GM21723 (cell line): Measurements from ENCODE around the gene TCHH.

ENCODE experiments used
- ATAC-seq: cut with Tn5 transposase; IDR thresholded peaks from one replicate; pipeline ENCODE4 v1.9.1; 2021; ENCODE audit warnings: mild to moderate bottlenecking, moderate library complexity; ENCODE audit not compliant: unreplicated experiment

Gene TCHH

GRCh38 chr1:152067150-152067549 lies 48.1 kb downstream of the TCHH start:
- ATAC-seq = no peak

DNA sequence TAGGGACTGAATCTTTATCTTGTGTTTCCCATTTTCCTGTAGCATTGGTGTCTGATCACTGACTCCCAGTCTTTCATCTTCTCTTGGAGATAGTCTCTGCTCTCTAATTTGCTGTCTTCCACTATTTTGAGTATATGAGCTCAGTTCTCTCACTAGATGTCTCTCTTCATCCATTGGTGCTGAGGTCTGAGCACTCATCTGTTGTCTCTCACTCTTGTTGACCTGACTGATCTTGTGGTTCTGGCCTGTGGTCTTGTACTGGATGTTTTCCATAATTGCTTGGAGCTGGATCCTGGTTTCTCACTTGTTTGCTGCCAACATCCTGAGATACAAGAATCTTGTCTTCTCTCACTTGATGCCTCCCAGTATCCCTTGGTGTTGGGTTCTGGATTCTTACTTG lies 53.3 kb downstream of the TCHH start:
- ATAC-seq = no peak
